ENCODE measurements around the gene DAAM1. TPM values are rescaled to one million over a fixed set of nuclear protein-coding genes. Genes with fewer than 3 reads are reported as not detected.

Gene DAAM1
- total and polyA plus RNA-seq, 2 donors (not counting 1 experiment from before 2014, with no cell fraction given) = 11.2 to 34.3 TPM

- H3K4me2 ChIP-seq (replicated peaks; ENCODE audit: low read depth, low read length, poor library complexity, severe bottlenecking) = no peak overlapping the region
- H3K9ac ChIP-seq (ENCODE audit: low read length) = no peak overlapping the region
- Mint-ChIP-seq H3K4me3 (no peak overlapping the region), H3K27ac (no peak overlapping the region), H3K27me3 (no peaks in the 10 kb centered on the region), H3K9me3 (ENCODE audit: insufficient read depth) (no peaks in the 10 kb centered on the region), H3K4me1 (peaks cover 12% of the 10 kb centered on the region)
- H3K79me2 ChIP-seq (ENCODE audit: control insufficient read depth, insufficient read depth, low read length) = no peaks in the 10 kb centered on the region
- H3K36me3 ChIP-seq (replicated peaks in 1 of 2; ENCODE audit: control extremely low read depth in 1 of 2, control insufficient read depth in 1 of 2, extremely low read depth in 1 of 2, insufficient read depth in 2 of 2, low read length in 1 of 2) = peaks cover 0 to 5% of the 10 kb centered on the region in 2 experiments
- H2AFZ ChIP-seq (ENCODE audit: insufficient read depth, low read depth, low read length, poor library complexity, severe bottlenecking) = no peak overlapping the region
- no peak for TF ChIP-seq EZH2 (IDR thresholded peaks at IDR 0.05; ENCODE audit: borderline replicate concordance, insufficient read depth, low read depth, low read length, poor library complexity, severe bottlenecking)
- no peak for TF ChIP-seq CTCF (IDR thresholded peaks at IDR 0.05)
- H3K4me1 ChIP-seq (ENCODE audit: control insufficient read depth in 2 of 2, insufficient read depth in 2 of 2, low read length in 2 of 2) = peaks cover 2% of the 10 kb centered on the region in 2 donors
- ChIA-PET POLR2A (no interaction called here), CTCF (no interaction called here)
- H3K4me3 ChIP-seq (ENCODE audit: control extremely low read depth in 1 of 5, extremely low read depth in 1 of 5, insufficient read depth in 1 of 5, low read depth in 2 of 5, low read length in 4 of 5) = no peak overlapping the region
- H3K9me3 ChIP-seq (ENCODE audit: control extremely low read depth in 1 of 3, control insufficient read depth in 2 of 3, insufficient read depth in 1 of 3, low read length in 2 of 3) = no peaks in the 10 kb centered on the region
- H3K27ac ChIP-seq (ENCODE audit: low read length in 2 of 2) = no peak overlapping the region
- no CpG with 5 or more reads among the region's 3 CpGs for WGBS (ENCODE audit: insufficient coverage)
- ATAC-seq (ENCODE audit: low read depth) (no peak), DNase-seq (no peak)
- H4K20me1 ChIP-seq (ENCODE audit: control insufficient read depth, insufficient read depth, low read length, poor library complexity, severe bottlenecking) = no peaks in the 10 kb centered on the region
- intact Hi-C loops (cut with micrococcal nuclease) = no loop called here
- no peaks in the 10 kb centered on the region for H3K27me3 ChIP-seq (replicated peaks in 1 of 4; ENCODE audit: control extremely low read depth in 1 of 4, control insufficient read depth in 3 of 4, insufficient read depth in 4 of 4, low read length in 3 of 4)
These were observed 81.0 kb downstream of the DAAM1 start for GRCh38 chr14:59269466-59269865.

GRCh38 chr14:59271256-59271655, 82.8 kb downstream of the DAAM1 start:
- Histone ChIP-seq H3K4me1 (ENCODE audit: control insufficient read depth in 2 of 2, insufficient read depth in 2 of 2, low read length in 2 of 2) (peaks cover 9 to 16% of the 10 kb centered on the region in 2 donors), H3K9me3 (ENCODE audit: control extremely low read depth in 1 of 3, control insufficient read depth in 2 of 3, insufficient read depth in 1 of 3, low read length in 2 of 3) (no peaks in the 10 kb centered on the region), H3K4me2 (replicated peaks; ENCODE audit: low read depth, low read length, poor library complexity, severe bottlenecking) (no peak overlapping the region), H3K79me2 (ENCODE audit: control insufficient read depth, insufficient read depth, low read length) (no peaks in the 10 kb centered on the region), H3K9ac (ENCODE audit: low read length) (no peak overlapping the region), H3K27ac (ENCODE audit: low read length in 2 of 2) (no peak overlapping the region), H2AFZ (ENCODE audit: insufficient read depth, low read depth, low read length, poor library complexity, severe bottlenecking) (no peak overlapping the region), H3K4me3 (ENCODE audit: control extremely low read depth in 1 of 5, extremely low read depth in 1 of 5, insufficient read depth in 1 of 5, low read depth in 2 of 5, low read length in 4 of 5) (no peak overlapping the region), H4K20me1 (ENCODE audit: control insufficient read depth, insufficient read depth, low read length, poor library complexity, severe bottlenecking) (no peaks in the 10 kb centered on the region), H3K27me3 (replicated peaks in 1 of 4; ENCODE audit: control extremely low read depth in 1 of 4, control insufficient read depth in 3 of 4, insufficient read depth in 4 of 4, low read length in 3 of 4) (no peaks in the 10 kb centered on the region), H3K36me3 (replicated peaks in 1 of 2; ENCODE audit: control extremely low read depth in 1 of 2, control insufficient read depth in 1 of 2, extremely low read depth in 1 of 2, insufficient read depth in 2 of 2, low read length in 1 of 2) (peaks cover 0 to 5% of the 10 kb centered on the region in 2 experiments)
- no peak for DNase-seq
- no peak overlapping the region for H3K27ac Mint-ChIP-seq
- no peak overlapping the region for H3K4me3 Mint-ChIP-seq
- CTCF ChIA-PET = no interaction called here
- no peaks in the 10 kb centered on the region for H3K27me3 Mint-ChIP-seq
- TF ChIP-seq EZH2 (IDR thresholded peaks at IDR 0.05; ENCODE audit: borderline replicate concordance, insufficient read depth, low read depth, low read length, poor library complexity, severe bottlenecking) = no peak
- TF ChIP-seq CTCF (IDR thresholded peaks at IDR 0.05) = no peak
- peaks cover 24% of the 10 kb centered on the region for H3K4me1 Mint-ChIP-seq
- WGBS (ENCODE audit: insufficient coverage) = no CpG with 5 or more reads among the region's 2 CpGs
- no peaks in the 10 kb centered on the region for H3K9me3 Mint-ChIP-seq (ENCODE audit: insufficient read depth)
- POLR2A ChIA-PET = no interaction called here
- intact Hi-C loops (cut with micrococcal nuclease) = loop anchor here (10.0 kb wide), 1 partner anchor 126 kb away; no protein-coding TSS in a partner anchor
- ATAC-seq (ENCODE audit: low read depth) = no peak
